HFFc6 (cell line): ENCODE data around the gene CCDC51. TPM values are rescaled to one million over a fixed set of nuclear protein-coding genes. Genes with fewer than 3 reads are reported as not detected.

Experiments used
- DNase-seq: peaks from one replicate; pipeline ENCODE4 v3.0.0-alpha.2; 2018
- H3K27ac Mint-ChIP-seq: 2 replicates; pipeline ENCODE4 v1.8.0; 2020; ENCODE audit warnings: mild to moderate bottlenecking, mixed read lengths
- H3K27me3 Mint-ChIP-seq: 2 replicates; pipeline ENCODE4 v1.8.0; 2021; ENCODE audit warnings: mild to moderate bottlenecking, moderate library complexity, mixed read lengths; ENCODE audit not compliant: insufficient read depth
- H3K36me3 Mint-ChIP-seq: 2 replicates; pipeline ENCODE4 v1.8.0; 2021; ENCODE audit warnings: low read depth, mixed read lengths
- H3K4me1 Mint-ChIP-seq: 2 replicates; pipeline ENCODE4 v1.8.0; 2020; ENCODE audit warnings: low read depth, mixed read lengths
- H3K4me3 Mint-ChIP-seq: 2 replicates; pipeline ENCODE4 v1.8.0; 2020; ENCODE audit warnings: mild to moderate bottlenecking, moderate library complexity, mixed read lengths
- H3K9me3 Mint-ChIP-seq: 2 replicates; pipeline ENCODE4 v1.8.0; 2020; ENCODE audit warnings: mild to moderate bottlenecking, mixed read lengths
- CTCF ChIP-seq: fragments of 200-600 bp; sonication (generic); IDR thresholded peaks from 2 replicates; pipeline ENCODE4 v1.5.0; 2021; ENCODE audit warnings: antibody characterized with exemption, mild to moderate bottlenecking
- total RNA-seq, 6 experiments: library from RNA; stranded (reverse); fragmentation: NEBNext Ultra II Directional; extraction: Animal tissue kit (Norgen Biotek cat#: 25700); gene quantifications; 2 replicates in 1 of 6; 3 replicates in 5 of 6; pipeline ENCODE4 v1.2.3, GENCODE V29; 2021

Gene CCDC51
- total RNA-seq, 6 experiments from 2014 or later: 10.1 to 15.3 (median 12.5) TPM

DNA sequence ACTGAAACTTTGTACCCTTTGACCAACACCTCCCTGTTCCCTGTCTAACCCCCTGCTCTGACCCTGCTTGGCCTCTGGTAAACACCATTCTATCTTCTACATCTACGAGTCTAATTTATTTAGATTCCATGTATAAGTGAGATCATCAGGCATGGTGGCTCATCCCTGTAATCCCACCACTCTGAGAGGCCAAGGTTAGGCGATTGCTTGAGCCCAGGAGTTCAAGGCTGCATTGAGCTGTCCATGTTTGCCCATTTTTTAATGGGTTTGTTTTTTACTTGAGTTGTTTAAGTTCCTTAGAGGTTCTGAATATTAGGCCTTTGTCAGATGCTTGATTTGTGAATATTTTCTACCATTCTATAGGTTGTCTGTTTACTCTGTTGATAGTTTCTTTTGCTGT is 51.0 kb downstream of the CCDC51 start:
- Mint-ChIP-seq H3K4me3 (no peak overlapping the region), H3K27ac (no peak overlapping the region), H3K27me3 (peaks cover 24% of the 10 kb centered on the region), H3K36me3 (no peaks in the 10 kb centered on the region; the same call in 1 of the 2 replicates), H3K9me3 (peaks cover 10% of the 10 kb centered on the region), H3K4me1 (no peaks in the 10 kb centered on the region)
- no peak for DNase-seq
- no peak for TF ChIP-seq CTCF

DNA sequence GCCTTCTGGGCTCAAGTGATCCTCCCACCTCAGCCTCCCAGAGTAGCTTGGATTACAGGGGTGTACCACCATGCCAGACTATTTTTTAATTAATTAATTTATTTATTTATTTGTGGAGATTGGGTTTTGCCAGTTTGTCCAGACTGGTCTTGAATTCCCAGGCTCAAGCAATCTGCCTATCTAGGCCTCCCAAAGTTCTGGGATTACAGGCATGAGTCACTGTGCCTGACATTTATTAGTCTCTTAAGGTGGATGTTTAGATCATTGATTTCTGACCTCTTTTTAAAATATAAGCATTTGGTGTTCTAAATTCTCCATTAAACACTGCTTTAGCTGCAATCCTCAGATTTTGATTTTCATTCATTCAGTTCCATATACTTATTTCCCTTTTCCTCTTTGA is 52.3 kb downstream of the CCDC51 start:
- Mint-ChIP-seq H3K9me3 (peaks cover 10% of the 10 kb centered on the region), H3K4me1 (no peaks in the 10 kb centered on the region), H3K27me3 (peaks cover 17% of the 10 kb centered on the region), H3K36me3 (no peaks in the 10 kb centered on the region; the same call in 1 of the 2 replicates), H3K4me3 (no peak overlapping the region), H3K27ac (no peak overlapping the region)
- no peak for DNase-seq
- TF ChIP-seq CTCF: no peak

Other genes with a start within 250 kb of the CCDC51 start
- not detected for gene CAMP, start 216.6 kb downstream of the CCDC51 start, total RNA-seq
- gene ZNF589, start 199.0 kb downstream of the CCDC51 start, total RNA-seq: 1 to 10 TPM; 2.4 to 3.5 (median 2.9) TPM
- gene NME6, start 138.8 kb downstream of the CCDC51 start, total RNA-seq: 10 to 100 TPM; 18.7 to 25.9 (median 21.4) TPM
- not detected for gene SPINK8, start 106.5 kb downstream of the CCDC51 start, total RNA-seq
- gene FBXW12, start 67.9 kb downstream of the CCDC51 start, total RNA-seq: not detected
- gene PLXNB1, start 10.0 kb downstream of the CCDC51 start, total RNA-seq: 10 to 100 TPM; 11.1 to 15.5 (median 12.8) TPM
- 100 to 1,000 TPM; 213 to 341 (median 280) TPM for gene TMA7, start 138 bp upstream of the CCDC51 start, total RNA-seq
- 10 to 100 TPM in 1 of 6 experiments, 1 to 10 TPM in 5; 7.0 to 10.5 (median 8.2) TPM for gene ATRIP, start 6.6 kb upstream of the CCDC51 start, total RNA-seq
- 100 to 1,000 TPM; 266 to 286 (median 277) TPM for gene SHISA5, start 64.1 kb upstream of the CCDC51 start, total RNA-seq
- 10 to 100 TPM in 1 of 6 experiments, 1 to 10 TPM in 5; 7.5 to 10.5 (median 8.9) TPM for gene PFKFB4, start 116.7 kb upstream of the CCDC51 start, total RNA-seq
- gene UCN2, start 123.7 kb upstream of the CCDC51 start, total RNA-seq: 1 to 10 TPM; 4.3 to 6.4 (median 5.0) TPM
- gene COL7A1, start 155.2 kb upstream of the CCDC51 start, total RNA-seq: 100 to 1,000 TPM in 1 of 6 experiments, 10 to 100 TPM in 5; 74.9 to 113 (median 80.8) TPM
- gene UQCRC1, start 169.5 kb upstream of the CCDC51 start, total RNA-seq: 100 to 1,000 TPM; 254 to 322 (median 276) TPM
- gene TMEM89, start 181.7 kb upstream of the CCDC51 start, total RNA-seq: under 1 TPM in 1 of 6 experiments, not detected in 5; 0.25 TPM
- 10 to 100 TPM; 15.1 to 19.6 (median 17.5) TPM for gene SLC26A6, start 195.3 kb upstream of the CCDC51 start, total RNA-seq
- gene CELSR3, start 222.8 kb upstream of the CCDC51 start, total RNA-seq: 1 to 10 TPM; 1.9 to 5.0 (median 3.4) TPM
- gene NCKIPSD, start 245.8 kb upstream of the CCDC51 start, total RNA-seq: 10 to 100 TPM; 20.5 to 27.3 (median 23.0) TPM